GM23248 (cell line): Measurements from ENCODE around the gene ADAT2. TPM values are rescaled to one million over a fixed set of nuclear protein-coding genes. Genes with fewer than 3 reads are reported as not detected.

Experiments
- DNase-seq: peaks from one replicate; pipeline ENCODE4 v3.0.0-alpha.2; 2015
- H2AFZ ChIP-seq: fragments of 200-600 bp; sonication (generic); 2 replicates; pipeline ENCODE4 v1.6.1; 2016; ENCODE audit warnings: antibody characterized with exemption
- H3F3A ChIP-seq: fragments of 200-600 bp; sonication (generic); 2 replicates; pipeline ENCODE4 v1.6.1; 2016; ENCODE audit warnings: mild to moderate bottlenecking, antibody characterized with exemption, mixed run types; ENCODE audit not compliant: insufficient read depth
- H3K27ac ChIP-seq: fragments of 200-600 bp; sonication (generic); 2 replicates; pipeline ENCODE4 v1.5.1; 2016; ENCODE audit warnings: mild to moderate bottlenecking
- H3K27me3 ChIP-seq: fragments of 200-600 bp; sonication (generic); replicated peaks from 2 replicates; pipeline ENCODE4 v1.6.1; 2016; ENCODE audit warnings: mild to moderate bottlenecking; ENCODE audit not compliant: insufficient read depth
- H3K36me3 ChIP-seq: fragments of 200-600 bp; sonication (generic); 2 replicates; pipeline ENCODE4 v1.6.1; 2016; ENCODE audit warnings: low read depth, mild to moderate bottlenecking
- H3K4me1 ChIP-seq: fragments of 200-600 bp; sonication (generic); 2 replicates; pipeline ENCODE4 v1.6.1; 2016; ENCODE audit warnings: mild to moderate bottlenecking; ENCODE audit not compliant: insufficient read depth
- H3K4me2 ChIP-seq: fragments of 200-600 bp; sonication (generic); one replicate; pipeline ENCODE4 v1.6.1; 2016; ENCODE audit warnings: mild to moderate bottlenecking; ENCODE audit not compliant: unreplicated experiment
- H3K4me3 ChIP-seq: fragments of 200-600 bp; sonication (generic); 2 replicates; pipeline ENCODE4 v1.5.1; 2016; ENCODE audit warnings: mild to moderate bottlenecking
- H3K79me2 ChIP-seq: fragments of 200-600 bp; sonication (generic); 2 replicates; pipeline ENCODE4 v1.6.1; 2016; ENCODE audit warnings: mild to moderate bottlenecking; ENCODE audit not compliant: insufficient read depth
- H3K9ac ChIP-seq: fragments of 200-600 bp; sonication (generic); 2 replicates; pipeline ENCODE4 v1.6.1; 2016; ENCODE audit warnings: mild to moderate bottlenecking
- H3K9me2 ChIP-seq: fragments of 200-600 bp; sonication (generic); 2 replicates; pipeline ENCODE4 v1.6.1; 2016; ENCODE audit warnings: mixed run types, mild to moderate bottlenecking, moderate library complexity; ENCODE audit not compliant: insufficient read depth
- H3K9me3 ChIP-seq: fragments of 200-600 bp; sonication (generic); one replicate; pipeline ENCODE4 v1.6.1; 2017; ENCODE audit warnings: low read depth
- H4K20me1 ChIP-seq: fragments of 200-600 bp; sonication (generic); 2 replicates; pipeline ENCODE4 v1.6.0; 2016; ENCODE audit not compliant: insufficient read depth
- EZH2 ChIP-seq: fragments of 200-600 bp; sonication (generic); IDR thresholded peaks from 2 replicates; pipeline ENCODE4 v1.6.1; 2018; ENCODE audit warnings: antibody characterized with exemption, mild to moderate bottlenecking; ENCODE audit not compliant: insufficient read depth, poor library complexity, severe bottlenecking
- EZH2phosphoT487 ChIP-seq: fragments of 200-600 bp; sonication (generic); IDR thresholded peaks from 2 replicates; pipeline ENCODE4 v1.6.1; 2018; ENCODE audit warnings: antibody characterized with exemption, moderate library complexity, mild to moderate bottlenecking, low read depth; ENCODE audit not compliant: insufficient read depth
- WGBS, 2 experiments: methylation state at CpG; one replicate each; pipeline ENCODE4 v1.1.6; 2015 to 2017; ENCODE audit warnings: low lambda C conversion rate in 2 of 2, low coverage in 1 of 2; ENCODE audit errors: missing lambda C conversion rate in 2 of 2; 5-methylcytosine and 5-hydroxymethylcytosine counted together
- in situ Hi-C: fragments of 300-500 bp; cut with MboI; formaldehyde crosslinking; loops from 2 replicates; pipeline ENCODE4 v1.15.0; 2020
- polyA plus RNA-seq: library from polyadenylated mRNA; unstranded; fragments of >200 nt; fragmentation: Nextera tagmentation; extraction: Ambion mirVana; gene quantifications from 2 replicates; pipeline ENCODE4 v1.2.1, GENCODE V29; 2016
- total RNA-seq: library from RNA; depleted of rRNA; stranded (reverse); fragments of >200 nt; shearing (Covaris generic); gene quantifications from 2 replicates; pipeline ENCODE4 v1.2.3, GENCODE V29; 2014

Gene ADAT2
- total and polyA plus RNA-seq, 2 experiments from 2014 or later, result 3.2 to 4.2 TPM

GRCh38 chr6:143490244-143490643 is 39.7 kb upstream of the ADAT2 start:
- Histone ChIP-seq H3K4me1 (no peaks in the 10 kb centered on the region), H3K4me3 (no peak overlapping the region), H3K36me3 (0 out of 2 replicates have a peak, but pooled peaks cover 1% of the 10 kb centered on the region), H3K9me3 (no peaks in the 10 kb centered on the region), H4K20me1 (no peaks in the 10 kb centered on the region), H3K27ac (no peak overlapping the region), H3K27me3 (no peaks in the 10 kb centered on the region), H3F3A (no peaks in the 10 kb centered on the region), H3K79me2 (no peaks in the 10 kb centered on the region), H3K9me2 (no peaks in the 10 kb centered on the region), H3K4me2 (no peak overlapping the region), H2AFZ (no peak overlapping the region), H3K9ac (no peak overlapping the region)
- in situ Hi-C loops, result no loop called here
- WGBS, 2 experiments, result 93 to 96% methylated on average over 1 of the region's 1 CpG
- DNase-seq, result no peak
- TF ChIP-seq EZH2phosphoT487, result no peak
- no peak for TF ChIP-seq EZH2

GRCh38 chr6:143486752-143487151 is 36.3 kb upstream of the ADAT2 start:
- H3K9ac ChIP-seq, result no peak overlapping the region
- no peak overlapping the region for H3K4me2 ChIP-seq
- H3F3A ChIP-seq, result no peaks in the 10 kb centered on the region
- no peak overlapping the region for H2AFZ ChIP-seq
- no peaks in the 10 kb centered on the region for H3K27me3 ChIP-seq
- H3K4me3 ChIP-seq, result no peak overlapping the region
- H3K4me1 ChIP-seq, result peaks cover 6% of the 10 kb centered on the region; the same call in 1 of the 2 replicates
- in situ Hi-C loops, result no loop called here
- WGBS, 2 experiments, result 89 to 90% methylated on average over 3 of the region's 3 CpGs
- no peaks in the 10 kb centered on the region for H4K20me1 ChIP-seq
- no peaks in the 10 kb centered on the region for H3K79me2 ChIP-seq
- no peak for DNase-seq
- H3K27ac ChIP-seq, result no peak overlapping the region
- H3K9me3 ChIP-seq, result no peaks in the 10 kb centered on the region
- H3K36me3 ChIP-seq, result no peaks in the 10 kb centered on the region
- no peaks in the 10 kb centered on the region for H3K9me2 ChIP-seq
- no peak for TF ChIP-seq EZH2

- Histone ChIP-seq H3K4me3 (no peak overlapping the region), H3K27me3 (no peaks in the 10 kb centered on the region), H3K36me3 (no peaks in the 10 kb centered on the region), H3K27ac (no peak overlapping the region), H3F3A (no peaks in the 10 kb centered on the region), H3K79me2 (no peaks in the 10 kb centered on the region), H3K9me3 (no peaks in the 10 kb centered on the region), H4K20me1 (no peaks in the 10 kb centered on the region), H3K4me2 (no peak overlapping the region), H3K9me2 (no peaks in the 10 kb centered on the region), H2AFZ (no peak overlapping the region), H3K9ac (no peak overlapping the region), H3K4me1 (peaks cover 6% of the 10 kb centered on the region; the same call in 1 of the 2 replicates)
- WGBS, 2 experiments, result 93 to 98% methylated on average over 2 of the region's 2 CpGs
- DNase-seq, result peak; percentile 4
- no peak for TF ChIP-seq EZH2phosphoT487
- TF ChIP-seq EZH2, result no peak
- in situ Hi-C loops, result no loop called here
These were observed 35.5 kb upstream of the ADAT2 start for GRCh38 chr6:143485967-143486366.

- no peaks in the 10 kb centered on the region for H4K20me1 ChIP-seq
- peaks cover 6% of the 10 kb centered on the region; the same call in 1 of the 2 replicates for H3K4me1 ChIP-seq
- no peaks in the 10 kb centered on the region for H3K9me2 ChIP-seq
- no peak overlapping the region for H3K27ac ChIP-seq
- no peak overlapping the region for H2AFZ ChIP-seq
- no peaks in the 10 kb centered on the region for H3K9me3 ChIP-seq
- 45 to 48% methylated on average over 2 of the region's 2 CpGs for WGBS, 2 experiments
- DNase-seq, result peak; percentile 33
- H3K9ac ChIP-seq, result no peak overlapping the region
- no peak overlapping the region for H3K4me3 ChIP-seq
- H3K79me2 ChIP-seq, result no peaks in the 10 kb centered on the region
- no peak overlapping the region for H3K4me2 ChIP-seq
- H3K27me3 ChIP-seq, result no peaks in the 10 kb centered on the region
- peaks cover 23% of the 10 kb centered on the region for H3K36me3 ChIP-seq
- no peaks in the 10 kb centered on the region for H3F3A ChIP-seq
- TF ChIP-seq EZH2phosphoT487, result no peak
- no peak for TF ChIP-seq EZH2
- in situ Hi-C loops, result no loop called here
These were observed 32.1 kb upstream of the ADAT2 start for GRCh38 chr6:143482593-143482992.

- H3K9ac ChIP-seq, result no peak overlapping the region
- 98% methylated on average over 3 of the region's 3 CpGs for WGBS, 2 experiments
- H2AFZ ChIP-seq, result no peak overlapping the region
- no peaks in the 10 kb centered on the region for H3K9me2 ChIP-seq
- H3K4me2 ChIP-seq, result no peak overlapping the region
- no peaks in the 10 kb centered on the region for H3K27me3 ChIP-seq
- H3F3A ChIP-seq, result no peaks in the 10 kb centered on the region
- TF ChIP-seq EZH2phosphoT487 (no peak), EZH2 (no peak)
- no peak for DNase-seq
- H3K4me1 ChIP-seq, result peaks cover 6% of the 10 kb centered on the region; the same call in 1 of the 2 replicates
- in situ Hi-C loops, result no loop called here
- no peaks in the 10 kb centered on the region for H4K20me1 ChIP-seq
- H3K4me3 ChIP-seq, result no peak overlapping the region
- no peaks in the 10 kb centered on the region for H3K9me3 ChIP-seq
- H3K27ac ChIP-seq, result no peak overlapping the region
- no peaks in the 10 kb centered on the region for H3K79me2 ChIP-seq
- peaks cover 38% of the 10 kb centered on the region for H3K36me3 ChIP-seq
These were observed 28.1 kb upstream of the ADAT2 start for GRCh38 chr6:143478479-143479062.
